ENCODE results near the gene ADSS1.

Gene ADSS1

DNA sequence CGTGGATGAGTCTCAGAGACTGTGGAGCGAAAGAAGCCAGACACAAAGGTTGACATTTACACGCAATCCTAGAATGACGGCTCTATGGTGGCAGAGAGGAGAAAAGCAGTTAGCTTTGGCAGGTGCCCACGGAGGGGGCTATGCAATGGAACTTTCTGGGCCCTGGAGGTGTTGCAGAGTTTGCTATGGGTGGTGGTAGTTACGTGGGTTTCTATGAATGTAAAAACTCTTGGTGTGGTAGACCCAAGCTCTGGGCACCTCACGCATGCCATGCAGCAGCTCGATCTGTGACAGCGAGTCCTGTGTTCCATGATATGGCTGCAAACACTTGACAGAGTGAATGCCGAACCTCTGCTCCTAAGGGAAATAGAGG, 39.6 kb upstream of the ADSS1 start:
- TF ChIP-seq, protein P1, sequence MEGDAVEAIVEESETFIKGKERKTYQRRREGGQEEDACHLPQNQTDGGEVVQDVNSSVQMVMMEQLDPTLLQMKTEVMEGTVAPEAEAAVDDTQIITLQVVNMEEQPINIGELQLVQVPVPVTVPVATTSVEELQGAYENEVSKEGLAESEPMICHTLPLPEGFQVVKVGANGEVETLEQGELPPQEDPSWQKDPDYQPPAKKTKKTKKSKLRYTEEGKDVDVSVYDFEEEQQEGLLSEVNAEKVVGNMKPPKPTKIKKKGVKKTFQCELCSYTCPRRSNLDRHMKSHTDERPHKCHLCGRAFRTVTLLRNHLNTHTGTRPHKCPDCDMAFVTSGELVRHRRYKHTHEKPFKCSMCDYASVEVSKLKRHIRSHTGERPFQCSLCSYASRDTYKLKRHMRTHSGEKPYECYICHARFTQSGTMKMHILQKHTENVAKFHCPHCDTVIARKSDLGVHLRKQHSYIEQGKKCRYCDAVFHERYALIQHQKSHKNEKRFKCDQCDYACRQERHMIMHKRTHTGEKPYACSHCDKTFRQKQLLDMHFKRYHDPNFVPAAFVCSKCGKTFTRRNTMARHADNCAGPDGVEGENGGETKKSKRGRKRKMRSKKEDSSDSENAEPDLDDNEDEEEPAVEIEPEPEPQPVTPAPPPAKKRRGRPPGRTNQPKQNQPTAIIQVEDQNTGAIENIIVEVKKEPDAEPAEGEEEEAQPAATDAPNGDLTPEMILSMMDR (IDR thresholded peaks at IDR 0.05; ENCODE audit: low read length, missing control alignments) = no peak

DNA sequence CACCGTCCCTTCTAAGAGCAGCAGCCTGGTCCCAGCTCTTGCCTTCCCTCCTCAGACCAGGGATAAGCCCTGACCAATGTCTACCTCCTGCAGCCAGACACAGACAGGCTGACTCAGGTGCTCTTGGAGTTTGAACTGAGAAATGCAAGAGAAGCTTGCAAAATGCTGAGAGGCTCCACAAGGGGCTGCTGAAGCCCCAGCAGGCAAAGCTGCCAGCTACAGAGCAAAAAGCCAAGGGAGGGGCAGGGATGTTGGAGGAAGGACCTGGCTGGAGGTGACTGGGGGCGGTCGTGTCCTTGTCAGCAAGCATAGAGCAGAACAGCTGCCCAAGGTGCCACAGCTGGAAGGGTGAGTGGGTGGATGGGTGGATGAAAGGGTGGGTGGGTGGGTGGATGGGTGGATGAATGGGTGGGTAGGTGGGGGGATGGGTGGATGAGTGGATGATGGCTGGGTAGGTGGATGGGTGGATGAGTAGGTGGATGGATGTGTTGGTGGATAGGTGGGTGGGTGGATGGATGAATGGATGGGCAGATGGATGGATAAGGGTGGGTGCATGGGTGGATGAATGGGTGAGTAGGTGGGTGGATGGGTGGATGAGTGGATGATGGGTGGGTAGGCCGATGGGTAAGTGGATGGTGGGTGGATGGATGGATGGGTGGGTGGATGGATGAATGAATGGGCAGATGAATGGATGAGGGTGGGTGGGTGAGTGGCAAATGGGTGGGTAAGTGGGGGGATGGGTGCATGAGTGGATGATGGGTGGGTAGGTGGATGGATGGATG, 38.6 kb upstream of the ADSS1 start:
- TF ChIP-seq, protein P1 (IDR thresholded peaks at IDR 0.05; ENCODE audit: low read length, missing control alignments) = no peak
- DNase-seq (ENCODE audit: low read depth) = no peak
- no peak overlapping the region for H3K4me3 ChIP-seq (replicated peaks; ENCODE audit: low read depth, low read length)

More for the DNA sequence above, 39.6 kb upstream of the ADSS1 start:
- no peak overlapping the region for H3K4me3 ChIP-seq (replicated peaks; ENCODE audit: low read depth, low read length)
- no peak for DNase-seq (ENCODE audit: low read depth)

- no peak for DNase-seq (ENCODE audit: low read depth)
- H3K4me3 ChIP-seq (replicated peaks; ENCODE audit: low read depth, low read length) = no peak overlapping the region
- TF ChIP-seq, protein P1 (IDR thresholded peaks at IDR 0.05; ENCODE audit: low read length, missing control alignments) = no peak
Observed at GRCh38 chr14:104685998-104686610, 37.9 kb upstream of the ADSS1 start.

DNA sequence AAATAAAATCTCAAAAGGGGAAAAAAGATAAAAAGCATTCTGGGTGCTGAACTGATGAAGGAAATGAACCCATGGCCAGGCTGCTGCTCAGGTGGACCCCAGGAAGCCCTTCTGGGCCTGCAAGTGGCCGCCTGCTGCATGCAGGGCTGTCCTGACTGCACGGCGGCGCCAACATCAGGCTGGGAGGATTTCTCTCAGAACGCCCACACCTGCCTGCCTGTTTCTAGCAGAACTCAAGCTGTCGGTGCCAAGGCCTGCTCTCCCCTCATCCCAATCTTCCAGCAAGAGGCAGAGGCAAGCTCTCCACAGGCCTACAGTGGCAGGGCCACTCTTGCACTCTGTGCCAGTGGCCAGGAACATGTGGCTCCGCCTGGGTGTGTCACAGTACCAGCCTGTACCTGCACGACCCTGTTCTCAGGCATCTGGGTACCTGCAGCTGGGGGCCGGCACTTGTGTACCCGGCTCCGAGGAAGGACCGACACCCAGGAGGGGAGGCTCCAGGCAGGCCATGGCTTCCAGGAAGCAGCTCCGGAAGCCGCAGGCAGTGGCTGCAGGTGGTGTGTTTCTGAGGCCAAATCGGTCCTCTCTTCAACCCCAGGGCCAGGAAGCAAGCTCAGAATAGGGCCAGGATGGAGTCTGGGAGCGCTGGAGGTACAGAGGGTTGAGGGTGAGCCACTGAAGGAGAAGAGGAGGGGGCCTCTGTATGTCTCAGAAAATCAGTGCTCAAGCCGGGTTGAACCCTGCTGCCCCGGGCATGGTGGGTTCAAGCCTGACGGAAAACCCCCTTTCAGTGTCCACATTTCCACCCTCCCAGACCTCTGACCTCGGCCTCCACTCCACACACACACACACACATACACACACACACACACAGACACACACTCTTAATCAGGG, 37.2 kb upstream of the ADSS1 start:
- TF ChIP-seq, protein P1 (IDR thresholded peaks at IDR 0.05; ENCODE audit: low read length, missing control alignments) = no peak
- DNase-seq (ENCODE audit: low read depth) = no peak

DNA sequence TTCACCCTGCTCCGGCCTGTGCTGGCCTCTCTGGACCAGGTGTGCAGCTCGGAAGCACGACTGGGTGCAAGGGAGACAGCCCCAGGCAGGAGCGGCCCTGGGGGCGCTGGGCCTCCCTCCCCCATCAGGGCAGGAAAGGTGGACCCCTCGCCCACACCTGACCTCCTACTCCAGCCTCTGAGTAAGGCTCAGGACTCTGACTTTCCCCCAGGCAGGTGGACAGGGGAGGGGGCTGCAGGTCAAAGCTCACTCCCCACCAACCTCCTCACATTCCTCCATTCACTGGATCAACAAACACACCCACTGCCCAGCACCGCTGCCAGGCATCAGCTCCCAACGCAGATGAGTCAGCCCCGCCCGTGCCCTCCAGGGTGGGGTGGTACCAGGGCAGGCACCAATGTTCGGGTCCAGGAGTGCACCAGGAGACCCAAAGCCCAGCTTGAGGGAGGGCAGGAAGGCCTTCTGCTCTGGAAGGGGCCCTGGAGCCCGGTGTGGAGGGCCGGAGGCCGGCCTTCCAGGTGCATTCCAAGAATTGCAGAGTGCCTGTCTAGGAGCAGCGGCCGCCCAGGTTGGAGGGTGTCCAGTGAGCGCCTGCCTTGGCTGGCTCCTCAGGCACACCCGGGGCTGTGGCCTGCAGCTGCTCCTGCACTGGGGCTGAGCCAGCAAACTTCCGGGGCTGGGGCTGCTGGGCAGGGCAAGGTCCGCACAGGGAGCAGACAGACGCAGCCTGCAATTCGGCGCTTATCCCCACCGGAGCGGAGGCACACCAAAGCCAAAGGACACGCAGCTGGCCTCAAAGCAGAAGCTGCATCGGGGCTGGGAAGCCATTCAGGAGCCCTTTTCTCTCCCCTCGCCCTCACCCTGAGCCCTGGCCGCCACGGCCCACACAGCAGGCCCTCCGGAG, 36.2 kb upstream of the ADSS1 start:
- TF ChIP-seq, protein P1 (IDR thresholded peaks at IDR 0.05; ENCODE audit: low read length, missing control alignments) = no peak
- peak; percentile 65 for DNase-seq (ENCODE audit: low read depth)
- no peak overlapping the region for H3K4me3 ChIP-seq (replicated peaks; ENCODE audit: low read depth, low read length)

More for the DNA sequence above, 37.2 kb upstream of the ADSS1 start:
- no peak overlapping the region for H3K4me3 ChIP-seq (replicated peaks; ENCODE audit: low read depth, low read length)

GRCh38 chr14:104688505-104689108, 35.4 kb upstream of the ADSS1 start:
- peak; percentile 44 for DNase-seq (ENCODE audit: low read depth)
- TF ChIP-seq, protein P1 (IDR thresholded peaks at IDR 0.05; ENCODE audit: low read length, missing control alignments) = no peak
- H3K4me3 ChIP-seq (replicated peaks; ENCODE audit: low read depth, low read length) = peak overlapping the region; percentile 39

Measured in fibroblast of pulmonary artery (primary cell).